DND-41 (cell line): ENCODE measurements around the gene PRR5L.

Experiments used
- ATAC-seq: fragments of 200-7000 bp; cut with Tn5 transposase; 3 replicates; pipeline ENCODE4 v1.9.1; 2021; ENCODE audit warnings: low read depth; ENCODE audit not compliant: insufficient read depth
- DNase-seq: peaks from one replicate; pipeline ENCODE4 v3.0.0-alpha.2; 2020
- H2AFZ ChIP-seq: 2 replicates; pipeline ENCODE4 v1.6.0; 2012; ENCODE audit warnings: low read depth, low read length
- H3K27ac ChIP-seq: 2 replicates; pipeline ENCODE4 v1.5.1; 2012; ENCODE audit warnings: low read length, inconsistent platforms
- H3K27me3 ChIP-seq: fragments of 200-600 bp; sonication (generic); 2 replicates; pipeline ENCODE4 v1.6.0; 2012; ENCODE audit warnings: low read length, mild to moderate bottlenecking, inconsistent platforms; ENCODE audit not compliant: insufficient read depth, poor library complexity
- H3K36me3 ChIP-seq: 2 replicates; pipeline ENCODE4 v1.5.1; 2012; ENCODE audit warnings: low read length, inconsistent platforms; ENCODE audit not compliant: insufficient read depth
- H3K4me1 ChIP-seq: 2 replicates; pipeline ENCODE4 v1.5.1; 2012; ENCODE audit warnings: mild to moderate bottlenecking, low read length; ENCODE audit not compliant: insufficient read depth
- H3K4me2 ChIP-seq: 2 replicates; pipeline ENCODE4 v1.6.0; 2012; ENCODE audit warnings: mild to moderate bottlenecking, moderate library complexity, low read length, inconsistent platforms; ENCODE audit not compliant: insufficient read depth
- H3K4me3 ChIP-seq, 2 experiments: fragments of 200-600 bp in 1 of 2; shearing (Covaris generic) in 1 of 2; 2 replicates each; pipeline ENCODE4 v1.5.1; 2012 to 2016; ENCODE audit warnings: inconsistent platforms in 2 of 2, low read length in 2 of 2, mild to moderate bottlenecking in 2 of 2, low read depth in 1 of 2, moderate library complexity in 1 of 2
- H3K79me2 ChIP-seq: 2 replicates; pipeline ENCODE4 v1.6.0; 2012; ENCODE audit warnings: low read length, inconsistent platforms; ENCODE audit not compliant: insufficient read depth
- H3K9ac ChIP-seq: 2 replicates; pipeline ENCODE4 v1.6.0; 2012; ENCODE audit warnings: low read depth, mild to moderate bottlenecking, inconsistent platforms, low read length, moderate library complexity
- H3K9me3 ChIP-seq: 2 replicates; pipeline ENCODE4 v1.5.1; 2012; ENCODE audit warnings: low read length, moderate library complexity, mild to moderate bottlenecking, inconsistent platforms; ENCODE audit not compliant: insufficient read depth, severe bottlenecking
- H4K20me1 ChIP-seq: 2 replicates; pipeline ENCODE4 v1.6.0; 2012; ENCODE audit warnings: low read length; ENCODE audit not compliant: insufficient read depth
- CTCF ChIP-seq: IDR thresholded peaks from 2 replicates; pipeline ENCODE4 v1.5.1; 2012; ENCODE audit warnings: borderline replicate concordance, low read length, moderate library complexity, mild to moderate bottlenecking; ENCODE audit not compliant: poor library complexity, severe bottlenecking; ENCODE audit errors: extremely low read depth
- EZH2 ChIP-seq: IDR thresholded peaks from 3 replicates; pipeline ENCODE4 v1.6.1; 2012; ENCODE audit warnings: borderline replicate concordance, low read depth, mild to moderate bottlenecking, moderate library complexity, low read length, inconsistent platforms; ENCODE audit not compliant: severe bottlenecking

Gene PRR5L

GRCh38 chr11:36292311-36292722 lies 3.8 kb upstream of the PRR5L start:
- Histone ChIP-seq H3K27ac (no peak overlapping the region), H3K79me2 (peaks cover 16% of the 10 kb centered on the region), H3K4me2 (no peak overlapping the region), H4K20me1 (no peaks in the 10 kb centered on the region), H3K36me3 (no peaks in the 10 kb centered on the region), H3K27me3 (peaks cover 3% of the 10 kb centered on the region), H3K9me3 (no peaks in the 10 kb centered on the region), H3K9ac (no peak overlapping the region), H3K4me3 (no peak overlapping the region), H3K4me1 (peaks cover 23% of the 10 kb centered on the region), H2AFZ (no peak overlapping the region)
- DNase-seq (peak; percentile 13), ATAC-seq (peak; percentile 23; the same call in 1 of the 3 replicates)
- TF ChIP-seq CTCF (peak; percentile 67), EZH2 (no peak)

- no peaks in the 10 kb centered on the region for H4K20me1 ChIP-seq
- no peak overlapping the region for H3K9ac ChIP-seq
- no peaks in the 10 kb centered on the region for H3K36me3 ChIP-seq
- H3K79me2 ChIP-seq, result no peaks in the 10 kb centered on the region
- no peaks in the 10 kb centered on the region for H3K9me3 ChIP-seq
- no peak for TF ChIP-seq EZH2
- TF ChIP-seq CTCF, result no peak
- DNase-seq, result no peak
- H3K4me1 ChIP-seq, result no peaks in the 10 kb centered on the region
- no peak overlapping the region for H3K4me2 ChIP-seq
- H2AFZ ChIP-seq, result no peak overlapping the region
- no peak overlapping the region for H3K4me3 ChIP-seq
- no peak for ATAC-seq
- H3K27ac ChIP-seq, result no peak overlapping the region
- H3K27me3 ChIP-seq, result peaks cover 7% of the 10 kb centered on the region
Measured at GRCh38 chr11:36296884-36297543, 926 bp downstream of the PRR5L start.

GRCh38 chr11:36300650-36301049 lies 4.6 kb downstream of the PRR5L start:
- no peak overlapping the region for H3K9ac ChIP-seq
- no peak overlapping the region for H2AFZ ChIP-seq
- ATAC-seq (no peak), DNase-seq (no peak)
- H3K4me1 ChIP-seq, result no peaks in the 10 kb centered on the region
- no peak overlapping the region for H3K27ac ChIP-seq
- H3K9me3 ChIP-seq, result no peaks in the 10 kb centered on the region
- no peaks in the 10 kb centered on the region for H4K20me1 ChIP-seq
- no peak overlapping the region for H3K4me3 ChIP-seq
- H3K4me2 ChIP-seq, result no peak overlapping the region
- no peaks in the 10 kb centered on the region for H3K79me2 ChIP-seq
- H3K27me3 ChIP-seq, result peaks cover 15% of the 10 kb centered on the region
- no peak for TF ChIP-seq EZH2
- no peak for TF ChIP-seq CTCF
- H3K36me3 ChIP-seq, result no peaks in the 10 kb centered on the region
